ENCODE data around the gene SAMD11. TPM values are rescaled to one million over a fixed set of nuclear protein-coding genes. Genes with fewer than 3 reads are reported as not detected.

SAMD11 gene
- total and polyA plus RNA-seq, 2 donors (not counting 1 experiment from before 2014, with no cell fraction given): not detected

GRCh38 chr1:967466-968343 is 44.0 kb downstream of the SAMD11 start:
- Histone ChIP-seq H2AFZ (ENCODE audit: insufficient read depth, low read depth, low read length, poor library complexity, severe bottlenecking) (no peak overlapping the region), H3K27me3 (replicated peaks in 1 of 4; ENCODE audit: control extremely low read depth in 1 of 4, control insufficient read depth in 3 of 4, insufficient read depth in 4 of 4, low read length in 3 of 4) (peaks cover 0 to 48% (median 12%) of the 10 kb centered on the region in 4 experiments), H3K4me3 (ENCODE audit: control extremely low read depth in 1 of 5, extremely low read depth in 1 of 5, insufficient read depth in 1 of 5, low read depth in 2 of 5, low read length in 4 of 5) (no peak overlapping the region), H3K9ac (ENCODE audit: low read length) (peak overlapping the region; percentile 77), H3K36me3 (replicated peaks in 1 of 2; ENCODE audit: control extremely low read depth in 1 of 2, control insufficient read depth in 1 of 2, extremely low read depth in 1 of 2, insufficient read depth in 2 of 2, low read length in 1 of 2) (no peaks in the 10 kb centered on the region), H3K4me1 (ENCODE audit: control insufficient read depth in 2 of 2, insufficient read depth in 2 of 2, low read length in 2 of 2) (peaks cover 13 to 16% of the 10 kb centered on the region in 2 donors), H3K9me3 (ENCODE audit: control extremely low read depth in 1 of 3, control insufficient read depth in 2 of 3, insufficient read depth in 1 of 3, low read length in 2 of 3) (peaks cover 0 to 6% (median 0%) of the 10 kb centered on the region in 3 donors), H4K20me1 (ENCODE audit: control insufficient read depth, insufficient read depth, low read length, poor library complexity, severe bottlenecking) (no peaks in the 10 kb centered on the region), H3K79me2 (ENCODE audit: control insufficient read depth, insufficient read depth, low read length) (no peaks in the 10 kb centered on the region), H3K27ac (ENCODE audit: low read length in 2 of 2) (no peak overlapping the region), H3K4me2 (replicated peaks; ENCODE audit: low read depth, low read length, poor library complexity, severe bottlenecking) (peak overlapping the region; percentile 99)
- TF ChIP-seq EZH2 (IDR thresholded peaks at IDR 0.05; ENCODE audit: borderline replicate concordance, insufficient read depth, low read depth, low read length, poor library complexity, severe bottlenecking): no peak
- no peak for TF ChIP-seq CTCF (IDR thresholded peaks at IDR 0.05)
- ChIA-PET POLR2A (no interaction called here), CTCF (interaction anchor here (1.9 kb wide), 1 partner anchor 16 kb away, joined by 9 read pairs; no protein-coding TSS in a partner anchor)
- 81% methylated on average over 23 of the region's 23 CpGs for WGBS (ENCODE audit: insufficient coverage)
- H3K4me1 Mint-ChIP-seq: peaks cover 4% of the 10 kb centered on the region
- peaks cover 13% of the 10 kb centered on the region for H3K27me3 Mint-ChIP-seq
- H3K4me3 Mint-ChIP-seq: peak overlapping the region; percentile 17
- H3K9me3 Mint-ChIP-seq (ENCODE audit: insufficient read depth): no peaks in the 10 kb centered on the region
- no peak overlapping the region for H3K27ac Mint-ChIP-seq
- ATAC-seq (ENCODE audit: low read depth): no peak
- no peak for DNase-seq
- intact Hi-C loops (cut with micrococcal nuclease): no loop called here

GRCh38 chr1:969260-969855 is 45.6 kb downstream of the SAMD11 start:
- Histone ChIP-seq H3K4me2 (replicated peaks; ENCODE audit: low read depth, low read length, poor library complexity, severe bottlenecking) (no peak overlapping the region), H3K27me3 (replicated peaks in 1 of 4; ENCODE audit: control extremely low read depth in 1 of 4, control insufficient read depth in 3 of 4, insufficient read depth in 4 of 4, low read length in 3 of 4) (peaks cover 0 to 64% (median 17%) of the 10 kb centered on the region in 4 experiments), H3K79me2 (ENCODE audit: control insufficient read depth, insufficient read depth, low read length) (no peaks in the 10 kb centered on the region), H3K9ac (ENCODE audit: low read length) (no peak overlapping the region), H3K4me3 (ENCODE audit: control extremely low read depth in 1 of 5, extremely low read depth in 1 of 5, insufficient read depth in 1 of 5, low read depth in 2 of 5, low read length in 4 of 5) (no peak overlapping the region), H3K4me1 (ENCODE audit: control insufficient read depth in 2 of 2, insufficient read depth in 2 of 2, low read length in 2 of 2) (peaks cover 13 to 16% of the 10 kb centered on the region in 2 donors), H3K27ac (ENCODE audit: low read length in 2 of 2) (no peak overlapping the region), H3K9me3 (ENCODE audit: control extremely low read depth in 1 of 3, control insufficient read depth in 2 of 3, insufficient read depth in 1 of 3, low read length in 2 of 3) (peaks cover 0 to 6% (median 0%) of the 10 kb centered on the region in 3 donors), H2AFZ (ENCODE audit: insufficient read depth, low read depth, low read length, poor library complexity, severe bottlenecking) (no peak overlapping the region), H4K20me1 (ENCODE audit: control insufficient read depth, insufficient read depth, low read length, poor library complexity, severe bottlenecking) (no peaks in the 10 kb centered on the region), H3K36me3 (replicated peaks in 1 of 2; ENCODE audit: control extremely low read depth in 1 of 2, control insufficient read depth in 1 of 2, extremely low read depth in 1 of 2, insufficient read depth in 2 of 2, low read length in 1 of 2) (no peaks in the 10 kb centered on the region)
- Mint-ChIP-seq H3K27me3 (peaks cover 17% of the 10 kb centered on the region), H3K4me3 (peak overlapping the region; percentile 26), H3K9me3 (ENCODE audit: insufficient read depth) (no peaks in the 10 kb centered on the region), H3K4me1 (peaks cover 4% of the 10 kb centered on the region), H3K27ac (peak overlapping the region; percentile 53)
- ChIA-PET CTCF (no interaction called here), POLR2A (no interaction called here)
- ATAC-seq (ENCODE audit: low read depth): no peak
- intact Hi-C loops (cut with micrococcal nuclease): no loop called here
- DNase-seq: no peak
- WGBS (ENCODE audit: insufficient coverage): 90% methylated on average over 15 of the region's 15 CpGs
- TF ChIP-seq EZH2 (IDR thresholded peaks at IDR 0.05; ENCODE audit: borderline replicate concordance, insufficient read depth, low read depth, low read length, poor library complexity, severe bottlenecking): no peak
- no peak for TF ChIP-seq CTCF (IDR thresholded peaks at IDR 0.05)
